ENCODE results near the gene ZNF652.

GRCh38 chr17:49363251-49363650, 1.2 kb upstream of the ZNF652 start:
- TF ChIP-seq CREB5 (CRISPR knock-in tag; IDR thresholded peaks at IDR 0.05; ENCODE audit: low read depth) (no peak), PPARA (CRISPR knock-in tag; IDR thresholded peaks at IDR 0.05; ENCODE audit: borderline replicate concordance) (no peak), ZFP30 (CRISPR knock-in tag; IDR thresholded peaks at IDR 0.05) (no peak), POU6F1 (CRISPR knock-in tag; IDR thresholded peaks at IDR 0.05; ENCODE audit: borderline replicate concordance, low read depth) (no peak), ZFP3 (CRISPR knock-in tag; IDR thresholded peaks at IDR 0.05) (no peak), RARB (CRISPR knock-in tag; IDR thresholded peaks at IDR 0.05) (no peak), GLIS3 (CRISPR knock-in tag; IDR thresholded peaks at IDR 0.05) (no peak), PATZ1 (CRISPR knock-in tag; IDR thresholded peaks at IDR 0.05; ENCODE audit: borderline replicate concordance) (no peak), ESRRG (CRISPR knock-in tag; IDR thresholded peaks at IDR 0.05) (no peak), ZNF8 (CRISPR knock-in tag; IDR thresholded peaks at IDR 0.05) (no peak)
